Activated T-cell treated with anti-CD3 and anti-CD28 coated beads, Interleukin-2, amount 50 U/mL, for 24 hours (primary cell): ENCODE measurements around the gene GAS6.
A peak's percentile ranks its signal among the peaks of the same experiment; 100 is the strongest.

Experiments used
- DNase-seq: peaks from one replicate; pipeline ENCODE4 v3.0.0-alpha.2; 2020
- H3K27ac Mint-ChIP-seq: 2 replicates; pipeline ENCODE4 v1.8.0; 2020; ENCODE audit warnings: mild to moderate bottlenecking, mixed read lengths
- H3K27me3 Mint-ChIP-seq: 2 replicates; pipeline ENCODE4 v1.8.0; 2020; ENCODE audit warnings: mixed read lengths
- H3K36me3 Mint-ChIP-seq: 2 replicates; pipeline ENCODE4 v1.8.0; 2020; ENCODE audit warnings: low read depth, mixed read lengths
- H3K4me1 Mint-ChIP-seq: 2 replicates; pipeline ENCODE4 v1.8.0; 2020; ENCODE audit warnings: low read depth, mixed read lengths
- H3K4me3 Mint-ChIP-seq: 2 replicates; pipeline ENCODE4 v1.8.0; 2020; ENCODE audit warnings: mild to moderate bottlenecking, moderate library complexity, mixed read lengths
- H3K9me3 Mint-ChIP-seq: 2 replicates; pipeline ENCODE4 v1.8.0; 2020; ENCODE audit warnings: mixed read lengths

GAS6 gene

GRCh38 chr13:113865427-113865826 lies 1.6 kb upstream of the GAS6 start:
- Mint-ChIP-seq H3K9me3 (no peaks in the 10 kb centered on the region), H3K36me3 (no peaks in the 10 kb centered on the region), H3K27ac (no peak overlapping the region), H3K4me1 (peaks cover 10% of the 10 kb centered on the region), H3K4me3 (no peak overlapping the region), H3K27me3 (peaks cover 56% of the 10 kb centered on the region)
- DNase-seq: no peak

GRCh38 chr13:113864273-113864890 lies 506 bp upstream of the GAS6 start:
- peak overlapping the region; percentile 59 for H3K4me3 Mint-ChIP-seq
- H3K27ac Mint-ChIP-seq: no peak overlapping the region
- no peaks in the 10 kb centered on the region for H3K36me3 Mint-ChIP-seq
- H3K4me1 Mint-ChIP-seq: peaks cover 10% of the 10 kb centered on the region
- peaks cover 54% of the 10 kb centered on the region for H3K27me3 Mint-ChIP-seq
- DNase-seq: no peak
- peaks cover 1% of the 10 kb centered on the region for H3K9me3 Mint-ChIP-seq

- no peak overlapping the region for H3K27ac Mint-ChIP-seq
- H3K4me1 Mint-ChIP-seq: peaks cover 10% of the 10 kb centered on the region
- H3K27me3 Mint-ChIP-seq: peaks cover 46% of the 10 kb centered on the region
- H3K9me3 Mint-ChIP-seq: peaks cover 8% of the 10 kb centered on the region
- DNase-seq: peak; percentile 50
- peak overlapping the region; percentile 64 for H3K4me3 Mint-ChIP-seq
- H3K36me3 Mint-ChIP-seq: no peaks in the 10 kb centered on the region
Observed at GRCh38 chr13:113862931-113863523, 849 bp downstream of the GAS6 start.

GRCh38 chr13:113862191-113862930 lies 1.5 kb downstream of the GAS6 start:
- H3K4me1 Mint-ChIP-seq: peaks cover 10% of the 10 kb centered on the region
- peak overlapping the region; percentile 59 for H3K4me3 Mint-ChIP-seq
- no peak overlapping the region for H3K27ac Mint-ChIP-seq
- peaks cover 42% of the 10 kb centered on the region for H3K27me3 Mint-ChIP-seq
- peaks cover 8% of the 10 kb centered on the region for H3K9me3 Mint-ChIP-seq
- H3K36me3 Mint-ChIP-seq: no peaks in the 10 kb centered on the region
- peak; percentile 20 for DNase-seq

GRCh38 chr13:113861433-113862030 lies 2.3 kb downstream of the GAS6 start:
- Mint-ChIP-seq H3K4me1 (peaks cover 10% of the 10 kb centered on the region), H3K27me3 (peaks cover 40% of the 10 kb centered on the region), H3K9me3 (peaks cover 8% of the 10 kb centered on the region), H3K27ac (no peak overlapping the region), H3K36me3 (no peaks in the 10 kb centered on the region), H3K4me3 (no peak overlapping the region)
- DNase-seq: peak; percentile 25

GRCh38 chr13:113860665-113861432 lies 3.0 kb downstream of the GAS6 start:
- Mint-ChIP-seq H3K4me3 (no peak overlapping the region), H3K27ac (no peak overlapping the region), H3K4me1 (peaks cover 10% of the 10 kb centered on the region)

GRCh38 chr13:113860051-113860664 lies 3.7 kb downstream of the GAS6 start:
- peaks cover 10% of the 10 kb centered on the region for H3K4me1 Mint-ChIP-seq
- peaks cover 31% of the 10 kb centered on the region for H3K27me3 Mint-ChIP-seq
- no peak for DNase-seq
- no peaks in the 10 kb centered on the region for H3K36me3 Mint-ChIP-seq
- H3K9me3 Mint-ChIP-seq: peaks cover 8% of the 10 kb centered on the region
- no peak overlapping the region for H3K27ac Mint-ChIP-seq
- H3K4me3 Mint-ChIP-seq: no peak overlapping the region

More at GRCh38 chr13:113860665-113861432, 3.0 kb downstream of the GAS6 start:
- peaks cover 38% of the 10 kb centered on the region for H3K27me3 Mint-ChIP-seq
- peaks cover 8% of the 10 kb centered on the region for H3K9me3 Mint-ChIP-seq
- no peaks in the 10 kb centered on the region for H3K36me3 Mint-ChIP-seq
- DNase-seq: peak; percentile 28

GRCh38 chr13:113859311-113860050 lies 4.4 kb downstream of the GAS6 start:
- H3K36me3 Mint-ChIP-seq: no peaks in the 10 kb centered on the region

GRCh38 chr13:113857531-113858195 lies 6.2 kb downstream of the GAS6 start:
- H3K4me3 Mint-ChIP-seq: no peak overlapping the region
- H3K27me3 Mint-ChIP-seq: peaks cover 35% of the 10 kb centered on the region
- DNase-seq: no peak
- H3K9me3 Mint-ChIP-seq: peaks cover 8% of the 10 kb centered on the region
- H3K27ac Mint-ChIP-seq: no peak overlapping the region
- H3K4me1 Mint-ChIP-seq: peaks cover 19% of the 10 kb centered on the region
- no peaks in the 10 kb centered on the region for H3K36me3 Mint-ChIP-seq

More at GRCh38 chr13:113859311-113860050, 4.4 kb downstream of the GAS6 start:
- DNase-seq: no peak
- Mint-ChIP-seq H3K4me1 (peaks cover 13% of the 10 kb centered on the region), H3K27ac (no peak overlapping the region), H3K9me3 (peaks cover 8% of the 10 kb centered on the region), H3K4me3 (no peak overlapping the region), H3K27me3 (peaks cover 30% of the 10 kb centered on the region)

- no peak for DNase-seq
- Mint-ChIP-seq H3K36me3 (no peaks in the 10 kb centered on the region), H3K4me1 (peaks cover 16% of the 10 kb centered on the region), H3K9me3 (peaks cover 8% of the 10 kb centered on the region), H3K27ac (no peak overlapping the region), H3K4me3 (no peak overlapping the region), H3K27me3 (peaks cover 28% of the 10 kb centered on the region)
Observed at GRCh38 chr13:113856716-113857065, 7.2 kb downstream of the GAS6 start.

GRCh38 chr13:113855931-113856715 lies 7.8 kb downstream of the GAS6 start:
- H3K36me3 Mint-ChIP-seq: no peaks in the 10 kb centered on the region
- H3K27me3 Mint-ChIP-seq: peaks cover 24% of the 10 kb centered on the region
- peaks cover 16% of the 10 kb centered on the region for H3K4me1 Mint-ChIP-seq
- H3K27ac Mint-ChIP-seq: no peak overlapping the region
- no peak overlapping the region for H3K4me3 Mint-ChIP-seq
- peaks cover 8% of the 10 kb centered on the region for H3K9me3 Mint-ChIP-seq
- no peak for DNase-seq

GRCh38 chr13:113855012-113855921 lies 8.6 kb downstream of the GAS6 start:
- DNase-seq: peak; percentile 29
- Mint-ChIP-seq H3K27me3 (peaks cover 24% of the 10 kb centered on the region), H3K9me3 (peaks cover 8% of the 10 kb centered on the region), H3K4me1 (peaks cover 16% of the 10 kb centered on the region), H3K4me3 (no peak overlapping the region), H3K27ac (no peak overlapping the region), H3K36me3 (no peaks in the 10 kb centered on the region)
